HG03342 (cell line): Measurements from ENCODE around the gene FADS1.

ENCODE experiments used
- ATAC-seq: cut with Tn5 transposase; IDR thresholded peaks from one replicate; pipeline ENCODE4 v1.9.1; 2021; ENCODE audit warnings: mild to moderate bottlenecking, moderate library complexity; ENCODE audit not compliant: unreplicated experiment

The FADS1 gene

DNA sequence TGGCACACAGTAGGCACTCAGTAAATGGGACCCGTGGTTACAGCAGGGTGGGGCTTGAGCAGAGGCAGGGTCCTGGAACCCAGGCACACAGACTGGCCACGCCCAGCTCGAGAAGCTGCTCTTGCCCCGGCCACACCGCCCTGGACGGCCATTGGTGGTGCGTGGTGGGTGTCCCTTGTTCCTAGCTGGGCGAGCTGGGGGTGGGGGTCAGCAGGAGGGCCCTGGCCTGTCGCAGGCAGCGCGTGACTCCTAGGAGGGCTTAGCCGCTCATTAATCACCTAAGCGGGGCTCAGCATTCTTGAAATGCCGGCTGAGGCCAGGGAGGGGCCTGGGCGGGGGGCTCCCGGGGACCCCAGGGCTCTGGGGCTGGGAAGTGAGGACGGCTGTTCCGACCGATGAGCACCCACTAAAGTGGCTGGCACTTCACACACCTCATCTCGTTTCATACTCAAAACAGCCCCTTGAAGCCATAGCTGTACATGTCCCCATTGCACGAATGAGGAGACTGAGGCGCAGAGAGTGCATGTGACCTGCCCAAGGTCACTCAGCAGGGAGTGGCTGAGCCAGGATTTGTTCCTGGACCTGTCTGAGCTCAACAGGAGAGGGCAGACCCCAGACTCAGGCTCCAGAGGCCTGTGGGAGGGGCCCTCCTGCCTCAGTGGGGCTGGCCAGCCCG, 52.7 kb downstream of the FADS1 start:
- ATAC-seq: no peak

DNA sequence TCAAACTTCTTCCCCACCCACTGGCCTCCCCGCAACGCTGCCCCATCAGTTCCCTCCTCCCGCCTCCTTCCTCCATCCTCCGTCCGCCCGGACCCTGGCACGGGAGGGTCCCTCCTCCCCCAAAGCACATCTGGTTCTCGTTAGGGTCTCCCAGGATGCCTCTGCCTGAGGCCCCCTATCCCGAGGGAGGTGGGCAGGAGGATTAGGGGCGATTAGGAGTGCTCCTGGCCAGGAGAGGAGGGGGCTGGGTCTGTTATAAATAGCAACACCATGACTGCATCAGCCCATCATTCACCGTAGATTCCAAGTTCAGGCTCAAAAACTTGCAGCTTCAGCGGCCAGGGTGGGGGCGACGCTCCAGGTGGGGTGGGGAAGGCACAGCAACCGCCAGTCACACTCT, 54.0 kb downstream of the FADS1 start:
- no peak for ATAC-seq

DNA sequence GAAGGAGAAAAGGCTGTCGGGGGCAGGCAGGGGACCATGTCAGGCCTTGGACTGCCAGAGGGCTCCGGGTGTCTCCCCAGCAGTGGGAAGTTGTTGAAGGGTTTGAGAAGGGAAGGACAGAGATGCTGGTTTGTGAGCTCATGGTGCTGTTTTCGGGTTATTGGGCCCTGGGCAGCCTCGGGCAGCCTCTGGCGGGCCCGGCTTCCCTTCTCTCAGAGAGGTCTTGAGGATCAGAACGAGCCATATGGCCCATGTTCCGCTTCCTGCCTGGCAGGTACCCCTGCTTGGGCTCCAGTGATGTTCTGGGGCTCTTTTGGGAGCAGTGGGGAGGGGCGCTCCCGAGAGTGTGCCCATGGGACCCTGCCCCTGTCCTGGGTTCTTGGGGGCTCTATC, 54.6 kb downstream of the FADS1 start:
- no peak for ATAC-seq

DNA sequence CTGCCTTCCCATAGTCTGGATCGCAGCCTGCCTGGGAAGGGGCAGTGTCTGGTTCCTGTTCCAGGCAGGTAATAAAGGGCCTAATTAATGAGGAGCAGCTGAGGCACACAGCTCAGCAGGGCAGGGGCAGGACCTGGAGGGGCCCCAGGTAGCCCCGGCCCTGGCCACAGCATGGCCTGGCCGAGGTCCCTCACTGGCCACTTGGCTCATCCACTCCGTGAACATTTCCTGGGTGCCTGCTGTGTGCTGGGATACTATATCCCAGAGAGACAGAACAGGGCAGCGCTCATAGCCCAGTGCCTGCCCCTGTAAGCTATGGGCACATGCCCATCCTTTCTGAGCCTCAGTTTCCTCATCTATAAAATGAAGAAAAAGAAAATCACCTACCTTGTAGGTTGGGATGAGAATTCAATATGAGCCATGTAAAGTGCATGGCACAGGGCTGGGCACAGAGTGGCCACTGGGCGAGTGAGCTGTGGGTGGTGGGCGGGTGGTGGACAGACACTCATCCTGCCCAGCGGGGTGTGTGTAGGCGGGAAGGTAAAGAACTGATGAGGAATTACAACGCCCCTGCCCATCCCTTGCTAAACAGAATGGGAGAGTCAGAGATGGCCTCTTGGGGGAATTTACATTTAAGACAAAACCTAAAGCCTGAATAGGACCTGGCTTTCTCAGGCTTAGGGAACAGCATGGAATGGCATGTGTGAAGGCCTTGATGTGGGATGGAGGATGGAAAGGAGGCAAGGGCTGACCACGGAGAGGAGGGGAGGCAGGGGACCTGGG, 55.2 kb downstream of the FADS1 start:
- ATAC-seq: no peak

DNA sequence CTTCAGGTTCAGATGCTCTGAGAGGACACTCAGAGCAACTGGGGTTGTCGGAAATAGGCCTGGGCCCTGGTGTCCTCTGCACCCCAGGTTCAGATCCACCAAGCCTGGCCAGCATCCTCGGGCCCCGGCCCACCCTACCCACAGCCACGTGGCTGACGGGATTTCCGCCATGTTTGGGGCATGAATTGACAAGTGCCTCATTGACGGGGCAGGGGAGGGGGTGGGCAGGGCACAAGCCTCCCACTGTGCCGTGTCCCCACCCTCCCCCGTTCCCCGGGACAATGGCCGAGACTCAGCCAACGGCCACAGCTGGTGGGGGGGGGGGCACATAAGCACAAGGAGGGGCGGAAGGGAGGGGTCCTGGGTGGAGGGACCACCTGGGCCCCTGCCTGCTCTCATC, 55.9 kb downstream of the FADS1 start:
- ATAC-seq: no peak

DNA sequence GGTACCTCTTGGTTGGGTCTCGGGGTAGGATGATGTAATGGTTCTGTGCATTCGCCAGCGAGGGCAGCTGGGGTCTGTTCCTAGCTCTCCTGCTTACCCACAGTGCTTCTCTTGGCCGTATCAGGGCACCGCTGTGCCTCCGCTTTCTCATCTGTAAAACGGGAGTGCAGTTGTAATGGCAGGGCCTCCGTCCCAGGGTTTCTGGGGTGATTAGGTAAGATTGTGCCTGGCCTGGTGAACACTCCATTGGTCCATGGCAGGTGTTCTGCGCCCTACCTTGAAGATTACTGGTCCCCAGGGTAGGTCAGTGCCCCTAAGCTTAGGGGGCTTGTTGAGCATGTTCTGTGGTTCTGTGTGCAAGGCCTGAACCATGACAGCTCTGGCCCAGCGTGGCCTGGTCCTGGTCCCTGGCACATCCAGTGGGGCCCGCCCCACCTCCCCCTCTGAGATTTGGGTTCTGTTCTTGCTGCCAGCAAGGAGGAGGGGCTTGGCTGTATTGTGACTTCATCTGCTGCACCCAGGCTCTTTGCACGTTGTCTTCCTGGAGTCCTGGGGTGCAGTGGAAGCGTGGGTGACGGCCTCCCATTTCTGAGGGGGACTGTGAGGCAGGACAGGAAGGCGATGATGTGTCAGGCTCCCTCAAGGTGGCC, 59.5 kb downstream of the FADS1 start:
- no peak for ATAC-seq

DNA sequence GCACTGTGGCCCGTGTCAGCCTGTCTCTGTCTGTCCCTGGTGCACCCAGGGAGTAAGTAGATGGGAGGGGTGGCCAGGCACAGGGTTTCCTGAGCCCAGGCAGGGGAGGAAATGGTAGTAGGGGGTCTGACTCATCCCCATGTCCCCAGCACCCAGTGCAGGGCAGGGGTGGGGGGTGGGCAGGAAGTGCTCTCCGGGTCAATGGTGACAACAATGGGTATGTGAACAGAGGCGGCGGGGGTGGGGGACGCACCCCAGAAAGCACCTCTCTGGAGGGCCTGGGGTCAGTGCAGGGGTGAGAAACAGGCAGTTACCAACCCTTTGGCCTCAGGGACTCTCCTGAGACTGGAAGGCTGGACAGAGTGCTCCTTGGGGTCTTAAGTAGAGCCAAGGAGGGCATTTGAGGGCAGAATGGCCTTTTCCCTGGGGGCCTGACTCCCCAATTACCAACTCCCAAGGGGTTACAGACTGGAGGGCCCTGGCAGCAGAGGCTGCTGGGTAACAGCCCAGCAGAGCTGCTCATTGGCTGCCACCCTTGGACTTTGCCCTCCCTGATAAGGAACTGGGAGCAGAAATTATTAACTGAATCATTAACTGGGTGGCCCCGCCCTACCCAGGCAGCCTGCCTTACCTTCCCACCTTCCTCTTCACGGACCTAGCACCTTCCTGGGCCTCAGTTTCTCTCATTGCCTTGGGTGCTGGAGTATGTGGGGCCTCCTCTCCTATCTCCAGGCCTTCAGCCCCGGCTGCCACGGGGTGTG, 60.2 kb downstream of the FADS1 start:
- peak; percentile 49 for ATAC-seq

DNA sequence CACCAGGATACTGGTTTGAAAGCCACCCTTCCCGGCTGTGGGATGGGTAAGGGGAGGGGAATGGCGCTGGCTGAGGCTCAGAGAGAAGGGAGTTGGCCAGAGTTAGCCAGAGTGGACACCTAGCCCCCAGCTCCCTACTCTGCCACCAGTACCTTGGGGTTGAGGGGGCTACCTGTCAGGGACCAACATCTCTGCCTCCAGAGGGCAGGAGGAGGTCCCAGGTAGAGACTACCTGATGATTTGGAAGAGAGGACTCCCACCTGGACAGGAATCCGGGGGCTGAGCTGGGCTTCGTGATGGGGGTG, 60.7 kb downstream of the FADS1 start:
- ATAC-seq: no peak

DNA sequence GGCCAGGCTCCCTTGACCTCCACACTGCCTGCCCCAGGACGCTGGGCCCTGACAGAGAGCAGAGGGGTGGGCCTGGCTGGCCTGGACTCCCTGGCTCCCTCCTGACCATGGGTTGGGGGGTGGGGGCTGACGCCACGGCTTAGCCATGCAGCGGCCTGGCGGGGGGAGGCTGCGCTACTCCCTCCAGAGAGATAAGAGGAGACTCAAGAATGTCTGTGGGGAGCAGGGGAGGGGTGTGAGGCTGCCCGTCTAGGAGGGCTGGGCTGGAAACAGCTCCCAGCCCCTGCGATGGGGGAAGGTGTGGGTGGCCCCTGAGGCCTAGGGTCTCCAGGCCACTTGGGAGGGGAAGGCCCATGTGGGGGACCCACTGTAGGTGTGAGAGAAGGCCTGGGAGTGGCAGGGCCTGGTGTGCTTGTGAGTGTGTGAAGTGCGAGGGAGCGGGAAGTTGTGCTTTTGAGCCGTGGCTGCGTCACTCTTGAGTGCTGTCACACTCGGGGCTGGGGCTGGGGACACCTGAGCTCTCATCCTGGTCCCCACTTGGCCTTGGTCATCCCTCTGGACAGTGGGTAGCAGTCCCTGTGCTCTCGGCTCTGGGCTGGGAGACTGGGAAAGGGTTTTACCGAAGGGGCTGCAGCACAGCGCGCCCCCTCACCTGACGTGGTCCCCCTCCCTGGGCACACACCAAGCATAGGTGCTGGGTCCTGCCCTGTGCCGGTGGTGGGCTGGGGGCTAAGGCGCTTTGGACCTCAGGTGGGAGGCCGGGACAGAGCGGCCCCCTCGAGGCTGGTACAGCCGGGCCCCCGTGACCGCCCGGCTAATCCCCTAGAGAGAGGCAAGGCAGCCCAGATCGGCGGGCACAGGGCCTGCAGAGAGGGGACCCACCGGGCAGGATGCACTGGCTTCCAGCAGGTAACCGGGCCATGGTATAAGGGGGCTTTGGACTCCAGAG, 62.0 kb downstream of the FADS1 start:
- no peak for ATAC-seq

DNA sequence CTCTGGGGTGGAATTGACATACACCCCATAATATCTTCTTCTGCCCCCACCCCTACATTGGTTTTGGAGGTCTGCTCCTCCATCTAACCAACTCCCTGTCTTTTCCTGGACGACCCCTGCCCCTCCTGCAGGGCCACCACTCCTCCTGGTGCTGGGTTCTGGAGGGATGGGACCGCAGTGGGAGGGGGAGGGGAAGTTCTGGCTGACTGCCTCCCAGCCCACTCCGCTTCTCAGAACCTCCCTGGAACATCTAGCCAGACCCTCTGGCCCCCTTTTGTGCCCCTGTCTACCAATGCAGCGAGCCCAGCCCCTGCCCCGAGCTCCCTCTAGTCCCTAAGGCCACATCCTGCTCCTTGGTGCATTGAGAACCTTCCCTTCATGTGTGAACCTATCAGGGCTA, 63.1 kb downstream of the FADS1 start:
- ATAC-seq: no peak

DNA sequence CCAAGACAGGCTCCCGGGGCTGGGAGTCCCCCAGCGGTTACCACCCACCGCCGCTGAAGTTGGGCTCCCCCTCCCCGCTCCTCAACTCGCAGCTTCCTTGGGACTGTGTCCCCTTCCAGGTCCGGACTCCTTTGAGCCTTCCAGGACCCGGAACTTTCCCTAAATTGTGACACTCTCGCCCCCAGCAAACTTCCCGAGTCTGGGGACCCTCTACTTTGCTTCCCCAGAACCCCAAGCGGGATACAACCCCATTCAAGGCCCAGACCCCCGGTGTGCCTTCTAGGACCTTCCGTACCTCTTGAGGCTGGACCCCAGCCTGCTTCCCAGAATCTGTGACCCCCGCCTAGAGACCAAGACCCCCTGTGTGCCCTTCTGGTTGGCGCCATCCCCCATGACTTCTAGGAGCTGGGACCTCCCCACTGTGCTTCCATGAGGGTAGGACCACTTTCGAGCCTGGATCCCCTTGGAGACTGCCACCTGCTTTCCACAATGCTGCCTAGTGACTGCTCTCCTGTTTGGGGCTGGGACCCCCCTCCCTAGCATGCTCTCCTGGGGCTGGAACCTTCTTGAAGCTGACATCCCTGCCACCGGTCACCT, 63.8 kb downstream of the FADS1 start:
- ATAC-seq: no peak

DNA sequence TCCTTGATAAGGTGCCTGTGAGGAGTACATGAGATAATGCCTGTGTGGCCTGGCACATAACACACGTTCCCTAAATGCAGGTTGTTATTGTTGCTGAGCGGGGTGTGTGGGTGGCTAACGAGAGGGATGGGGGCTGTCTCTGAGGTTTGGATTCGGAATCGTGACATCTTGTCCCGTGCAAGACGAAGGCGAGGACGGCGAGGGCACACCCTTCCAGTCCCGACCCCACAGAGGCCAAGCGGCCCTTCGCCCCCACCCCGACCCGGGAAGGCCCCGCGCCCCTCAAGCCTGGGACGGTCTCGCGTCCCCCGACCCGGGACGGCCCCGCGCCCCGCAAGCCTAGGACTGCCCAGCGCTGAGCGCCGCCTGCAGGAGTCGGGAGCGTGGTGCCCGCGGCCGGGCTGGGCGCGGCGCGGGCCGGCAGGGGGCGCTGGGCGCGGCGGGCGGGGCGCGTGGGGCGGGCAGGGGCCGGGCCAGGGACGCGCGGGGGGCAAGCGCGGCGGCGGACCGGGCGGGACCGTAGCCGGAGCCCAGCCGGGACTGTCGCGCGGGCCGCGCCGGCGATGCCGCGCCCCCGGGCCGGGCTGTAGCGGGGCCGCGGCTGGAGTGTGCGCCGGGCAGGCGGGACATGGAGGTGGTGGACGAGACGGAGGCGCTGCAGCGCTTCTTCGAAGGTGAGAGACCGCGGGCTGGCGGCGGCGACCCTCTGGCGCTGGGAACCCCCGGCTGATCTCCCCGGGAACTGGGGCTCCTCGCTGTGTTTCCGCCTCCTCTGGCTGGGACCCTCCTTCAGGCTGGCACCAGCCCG, 64.5 kb downstream of the FADS1 start, which contains the start of gene MYRF:
Gene MYRF, plus strand, starts transcription at position 520 of the 808 bp plus-strand sequence. Its CDS starts 109 bp downstream, at position 629.
- peak; percentile 40 for ATAC-seq

DNA sequence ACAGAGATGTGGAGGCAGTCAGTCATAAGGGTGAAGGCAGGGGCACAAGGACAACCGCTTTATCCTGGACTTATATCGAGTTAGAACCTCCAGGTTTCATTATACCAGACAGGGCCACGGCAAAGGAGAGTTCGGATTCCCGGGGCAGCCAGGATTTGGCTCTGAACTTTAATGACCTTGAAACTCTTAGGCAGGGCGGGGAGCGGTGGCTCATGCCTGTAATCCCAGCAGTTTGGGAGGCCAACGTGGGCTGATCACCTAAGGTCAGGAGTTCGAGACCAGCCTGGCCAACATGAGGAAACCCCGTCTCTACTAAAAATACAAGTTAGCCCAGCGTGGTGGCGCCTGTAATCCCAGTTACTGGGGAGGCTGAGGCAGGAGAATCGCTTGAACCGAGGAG, 65.4 kb downstream of the FADS1 start:
- ATAC-seq: no peak

DNA sequence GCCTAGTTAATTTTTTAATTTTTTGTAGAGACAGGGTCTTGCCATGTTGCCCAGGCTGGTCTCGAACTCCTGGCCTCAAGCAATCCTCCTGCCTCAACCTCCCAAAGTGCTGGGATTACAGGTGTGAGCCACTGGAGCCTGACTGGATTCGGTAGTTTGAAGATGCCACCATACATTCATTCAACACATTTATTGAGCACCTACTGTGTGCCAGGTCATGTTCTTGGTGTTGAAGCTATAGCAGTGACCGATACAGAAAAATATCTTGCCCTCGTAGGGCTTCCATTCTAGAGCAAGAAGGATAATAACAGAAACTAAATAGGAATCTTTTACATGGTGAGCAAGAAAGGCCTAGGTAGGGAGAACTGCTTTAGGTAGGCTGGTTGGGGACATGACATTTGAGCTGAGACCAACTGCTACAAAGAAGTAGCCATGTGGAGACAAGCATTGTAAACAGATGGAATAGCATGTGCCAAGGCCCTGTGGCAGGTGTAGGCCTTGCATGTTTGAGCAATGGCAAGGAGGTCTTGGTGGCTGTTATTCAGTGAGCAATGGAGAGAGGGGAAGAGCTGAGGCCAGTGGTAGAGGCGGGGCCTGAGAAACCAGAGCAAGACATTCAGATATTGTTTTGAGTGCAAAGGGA, 66.1 kb downstream of the FADS1 start:
- no peak for ATAC-seq
